ENCODE measurements around the gene EML3.
"Not testable (repeated sequence)": the region's sequence is repeated elsewhere in the genome, so short reads cannot be mapped to it uniquely, and the experiment has no call there.

EML3 gene

GRCh38 chr11:62572431-62572830 is 40.1 kb downstream of the EML3 start:
- peak overlapping the region; percentile 93 for H3K4me3 ChIP-seq (ENCODE audit: insufficient read depth, low read depth, low read length)
- no peak overlapping the region for H3K27ac ChIP-seq (ENCODE audit: insufficient read depth, low read depth, low read length, poor library complexity, severe bottlenecking)
- H3K9me3 ChIP-seq (ENCODE audit: control insufficient read depth, low read length) = no peaks in the 10 kb centered on the region
- peaks cover 46% of the 10 kb centered on the region for H3K36me3 ChIP-seq (ENCODE audit: control insufficient read depth, insufficient read depth, low read length)
- no peaks in the 10 kb centered on the region for H3K27me3 ChIP-seq (ENCODE audit: control insufficient read depth, insufficient read depth, low read length, poor library complexity, severe bottlenecking)
- 76 to 86% methylated on average over 12 of the region's 12 CpGs for WGBS, 2 experiments
- peaks cover 8% of the 10 kb centered on the region for H3K4me1 ChIP-seq (ENCODE audit: control insufficient read depth, insufficient read depth, low read length)

DNA sequence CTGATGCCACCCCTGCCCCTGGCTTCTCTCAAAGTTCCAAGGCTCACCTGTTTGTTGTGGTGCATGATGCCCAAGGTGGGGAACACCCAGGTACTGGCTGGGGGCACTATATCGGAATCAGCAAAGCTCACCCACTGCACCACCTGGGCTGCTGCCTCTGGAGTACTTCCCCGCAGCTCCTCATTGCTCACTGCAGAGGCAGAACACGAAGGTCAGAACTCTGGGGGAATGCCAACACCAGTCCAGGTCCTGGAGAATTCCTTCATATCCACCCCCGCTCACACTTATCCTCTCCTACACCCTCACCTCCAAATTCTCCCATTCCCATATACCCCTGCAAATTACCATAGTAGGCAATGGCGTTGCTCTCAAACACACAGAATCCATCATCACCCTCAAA is 41.1 kb downstream of the EML3 start:
- H3K27me3 ChIP-seq (ENCODE audit: control insufficient read depth, insufficient read depth, low read length, poor library complexity, severe bottlenecking); H3K27ac ChIP-seq (ENCODE audit: insufficient read depth, low read depth, low read length, poor library complexity, severe bottlenecking); H3K4me1 ChIP-seq (ENCODE audit: control insufficient read depth, insufficient read depth, low read length); H3K9me3 ChIP-seq (ENCODE audit: control insufficient read depth, low read length): not testable (repeated sequence)
- 95 to 96% methylated on average over 5 of the region's 5 CpGs for WGBS, 2 experiments
- Histone ChIP-seq H3K36me3 (ENCODE audit: control insufficient read depth, insufficient read depth, low read length) (peaks cover 47% of the 10 kb centered on the region), H3K4me3 (ENCODE audit: insufficient read depth, low read depth, low read length) (peak overlapping the region; percentile 1)

DNA sequence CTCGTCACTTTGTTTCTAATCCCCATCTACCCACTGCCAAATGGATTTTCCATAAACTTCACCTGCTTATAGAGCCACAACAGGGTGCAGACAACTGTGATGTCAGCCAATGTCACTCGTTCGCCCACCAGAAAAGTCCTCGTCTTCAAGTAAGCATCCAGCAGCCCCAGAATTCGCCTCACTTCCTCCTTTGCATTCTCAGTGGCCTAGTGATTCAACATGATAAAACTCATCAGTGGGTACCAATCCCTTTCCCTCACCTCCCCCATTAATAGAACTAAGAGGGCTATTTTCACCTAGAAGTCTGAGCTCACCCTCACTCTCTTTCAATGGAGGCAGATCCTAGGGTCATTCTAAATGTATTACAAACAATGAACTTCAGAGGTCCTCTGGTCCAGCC is 41.7 kb downstream of the EML3 start:
- WGBS, 2 experiments = 92 to 96% methylated on average over 5 of the region's 5 CpGs
- H3K36me3 ChIP-seq (ENCODE audit: control insufficient read depth, insufficient read depth, low read length) = peaks cover 53% of the 10 kb centered on the region
- H3K9me3 ChIP-seq (ENCODE audit: control insufficient read depth, low read length); H3K27me3 ChIP-seq (ENCODE audit: control insufficient read depth, insufficient read depth, low read length, poor library complexity, severe bottlenecking); H3K4me1 ChIP-seq (ENCODE audit: control insufficient read depth, insufficient read depth, low read length); H3K27ac ChIP-seq (ENCODE audit: insufficient read depth, low read depth, low read length, poor library complexity, severe bottlenecking); H3K4me3 ChIP-seq (ENCODE audit: insufficient read depth, low read depth, low read length): not testable (repeated sequence)

DNA sequence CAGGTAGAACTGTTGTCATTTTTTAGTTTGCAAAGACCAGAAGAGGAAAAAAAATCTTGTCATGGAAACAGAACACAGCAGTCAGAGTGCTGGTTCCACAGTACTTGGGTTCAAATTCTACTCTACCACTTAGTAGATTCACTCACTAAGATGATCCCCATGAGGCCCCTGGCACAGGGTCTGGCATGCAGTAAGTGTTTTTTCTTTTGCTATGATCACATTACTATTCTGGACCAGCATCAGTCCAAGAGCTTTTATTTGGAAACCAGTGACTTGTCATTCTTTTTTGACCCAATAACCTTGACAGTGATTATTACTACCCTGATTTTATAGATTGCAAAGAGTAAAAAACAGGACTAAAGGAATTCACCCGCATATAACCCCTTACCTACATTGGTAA is 43.0 kb downstream of the EML3 start:
- no peaks in the 10 kb centered on the region for H3K27me3 ChIP-seq (ENCODE audit: control insufficient read depth, insufficient read depth, low read length, poor library complexity, severe bottlenecking)
- peaks cover 65% of the 10 kb centered on the region for H3K36me3 ChIP-seq (ENCODE audit: control insufficient read depth, insufficient read depth, low read length)
- H3K4me3 ChIP-seq (ENCODE audit: insufficient read depth, low read depth, low read length) = no peak overlapping the region
- no peak overlapping the region for H3K27ac ChIP-seq (ENCODE audit: insufficient read depth, low read depth, low read length, poor library complexity, severe bottlenecking)
- H3K4me1 ChIP-seq (ENCODE audit: control insufficient read depth, insufficient read depth, low read length) = peaks cover 2% of the 10 kb centered on the region
- WGBS, 2 experiments = 88 to 100% methylated on average over 1 of the region's 1 CpG
- no peaks in the 10 kb centered on the region for H3K9me3 ChIP-seq (ENCODE audit: control insufficient read depth, low read length)

DNA sequence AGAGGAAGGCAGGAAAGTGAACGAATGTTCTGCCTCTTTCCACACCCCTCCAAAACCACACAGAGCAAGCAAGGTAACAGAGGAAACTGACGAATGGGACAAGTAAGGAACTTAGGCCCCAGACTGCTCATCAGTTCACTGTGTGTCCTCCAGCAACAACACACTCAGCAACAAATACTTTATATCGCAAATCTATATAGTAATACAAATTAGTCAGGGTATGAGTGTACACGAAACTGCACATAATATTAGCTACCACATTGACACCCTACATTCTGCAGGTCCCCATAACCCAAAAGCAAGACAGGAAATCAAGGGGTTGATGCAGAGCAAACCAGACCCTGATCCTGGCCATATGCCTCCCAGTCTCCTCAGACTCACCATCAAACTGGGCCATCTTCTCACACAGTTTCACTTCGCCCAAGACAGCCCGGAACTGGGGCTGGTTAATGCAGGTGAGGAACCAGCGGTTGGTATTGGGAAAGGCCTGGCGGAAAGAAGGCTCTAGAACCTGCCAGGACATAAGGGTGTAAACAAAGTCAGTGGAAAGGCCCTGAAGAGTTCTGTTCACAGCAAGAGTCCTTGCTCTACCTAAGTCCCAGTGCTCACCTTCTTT is 45.4 kb downstream of the EML3 start:
- 96 to 98% methylated on average over 8 of the region's 8 CpGs for WGBS, 2 experiments

GRCh38 chr11:62566247-62566646 is 46.3 kb downstream of the EML3 start:
- Histone ChIP-seq H3K36me3 (ENCODE audit: control insufficient read depth, insufficient read depth, low read length) (peaks cover 63% of the 10 kb centered on the region), H3K27ac (ENCODE audit: insufficient read depth, low read depth, low read length, poor library complexity, severe bottlenecking) (no peak overlapping the region), H3K9me3 (ENCODE audit: control insufficient read depth, low read length) (no peaks in the 10 kb centered on the region), H3K4me1 (ENCODE audit: control insufficient read depth, insufficient read depth, low read length) (no peaks in the 10 kb centered on the region), H3K4me3 (ENCODE audit: insufficient read depth, low read depth, low read length) (no peak overlapping the region), H3K27me3 (ENCODE audit: control insufficient read depth, insufficient read depth, low read length, poor library complexity, severe bottlenecking) (no peaks in the 10 kb centered on the region)
- WGBS, 2 experiments = 96% methylated on average over 8 of the region's 8 CpGs

More for the DNA sequence above, 45.4 kb downstream of the EML3 start:
- Histone ChIP-seq H3K4me1 (ENCODE audit: control insufficient read depth, insufficient read depth, low read length) (no peaks in the 10 kb centered on the region), H3K4me3 (ENCODE audit: insufficient read depth, low read depth, low read length) (no peak overlapping the region), H3K36me3 (ENCODE audit: control insufficient read depth, insufficient read depth, low read length) (peaks cover 72% of the 10 kb centered on the region), H3K9me3 (ENCODE audit: control insufficient read depth, low read length) (no peaks in the 10 kb centered on the region), H3K27ac (ENCODE audit: insufficient read depth, low read depth, low read length, poor library complexity, severe bottlenecking) (no peak overlapping the region), H3K27me3 (ENCODE audit: control insufficient read depth, insufficient read depth, low read length, poor library complexity, severe bottlenecking) (no peaks in the 10 kb centered on the region)

GRCh38 chr11:62565100-62565802 is 47.3 kb downstream of the EML3 start:
- whole genome bisulfite sequencing, 2 experiments = 94 to 96% methylated on average over 5 of the region's 5 CpGs
- H3K9me3 ChIP-seq (ENCODE audit: control insufficient read depth, low read length) = no peaks in the 10 kb centered on the region
- H3K36me3 ChIP-seq (ENCODE audit: control insufficient read depth, insufficient read depth, low read length) = peaks cover 54% of the 10 kb centered on the region
- no peak overlapping the region for H3K4me3 ChIP-seq (ENCODE audit: insufficient read depth, low read depth, low read length)
- H3K27me3 ChIP-seq (ENCODE audit: control insufficient read depth, insufficient read depth, low read length, poor library complexity, severe bottlenecking) = no peaks in the 10 kb centered on the region
- no peak overlapping the region for H3K27ac ChIP-seq (ENCODE audit: insufficient read depth, low read depth, low read length, poor library complexity, severe bottlenecking)
- H3K4me1 ChIP-seq (ENCODE audit: control insufficient read depth, insufficient read depth, low read length) = peaks cover 7% of the 10 kb centered on the region

GRCh38 chr11:62561677-62562230 is 50.8 kb downstream of the EML3 start:
- H3K27me3 ChIP-seq (ENCODE audit: control insufficient read depth, insufficient read depth, low read length, poor library complexity, severe bottlenecking); H3K9me3 ChIP-seq (ENCODE audit: control insufficient read depth, low read length); H3K27ac ChIP-seq (ENCODE audit: insufficient read depth, low read depth, low read length, poor library complexity, severe bottlenecking); H3K4me3 ChIP-seq (ENCODE audit: insufficient read depth, low read depth, low read length): not testable (repeated sequence)
- H3K4me1 ChIP-seq (ENCODE audit: control insufficient read depth, insufficient read depth, low read length) = peaks cover 21% of the 10 kb centered on the region
- WGBS, 2 experiments = 30 to 42% methylated on average over 3 of the region's 3 CpGs
- peaks cover 49% of the 10 kb centered on the region for H3K36me3 ChIP-seq (ENCODE audit: control insufficient read depth, insufficient read depth, low read length)

DNA sequence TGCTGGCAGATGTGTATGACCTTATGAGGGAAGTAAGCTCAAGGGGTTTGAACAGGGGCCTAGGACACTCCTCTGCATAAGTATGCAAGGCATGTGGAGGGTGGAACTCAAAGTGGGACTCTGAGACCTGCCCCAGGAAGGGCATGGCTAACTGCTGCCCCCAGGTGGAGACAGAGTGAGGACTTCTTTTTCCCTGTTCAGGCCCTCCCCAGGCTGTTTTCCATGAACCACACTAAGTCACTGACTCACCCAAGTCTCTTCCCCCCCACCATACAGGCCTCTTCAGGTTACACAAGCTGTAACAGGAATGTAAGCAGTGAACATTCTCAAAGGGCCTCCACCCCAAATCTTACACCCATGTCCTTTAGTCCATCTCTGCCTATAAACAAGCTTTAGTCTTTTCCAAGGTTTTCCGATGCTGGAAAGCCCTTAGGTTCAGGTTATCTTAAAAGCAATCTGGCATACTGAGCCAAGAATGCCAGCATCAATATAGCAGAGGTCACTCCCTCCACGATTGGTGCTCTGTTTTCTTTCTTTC is 51.9 kb downstream of the EML3 start:
- WGBS, 2 experiments = 86 to 88% methylated on average over 2 of the region's 2 CpGs
- Histone ChIP-seq H3K36me3 (ENCODE audit: control insufficient read depth, insufficient read depth, low read length) (peaks cover 38% of the 10 kb centered on the region), H3K4me1 (ENCODE audit: control insufficient read depth, insufficient read depth, low read length) (peaks cover 33% of the 10 kb centered on the region), H3K9me3 (ENCODE audit: control insufficient read depth, low read length) (no peaks in the 10 kb centered on the region), H3K27ac (ENCODE audit: insufficient read depth, low read depth, low read length, poor library complexity, severe bottlenecking) (peak overlapping the region; percentile 69), H3K27me3 (ENCODE audit: control insufficient read depth, insufficient read depth, low read length, poor library complexity, severe bottlenecking) (no peaks in the 10 kb centered on the region), H3K4me3 (ENCODE audit: insufficient read depth, low read depth, low read length) (no peak overlapping the region)

GRCh38 chr11:62559626-62560025 is 52.9 kb downstream of the EML3 start:
- not testable (repeated sequence) for H3K4me3 ChIP-seq (ENCODE audit: insufficient read depth, low read depth, low read length); H3K27ac ChIP-seq (ENCODE audit: insufficient read depth, low read depth, low read length, poor library complexity, severe bottlenecking); H3K27me3 ChIP-seq (ENCODE audit: control insufficient read depth, insufficient read depth, low read length, poor library complexity, severe bottlenecking); H3K9me3 ChIP-seq (ENCODE audit: control insufficient read depth, low read length)
- Histone ChIP-seq H3K4me1 (ENCODE audit: control insufficient read depth, insufficient read depth, low read length) (peaks cover 43% of the 10 kb centered on the region), H3K36me3 (ENCODE audit: control insufficient read depth, insufficient read depth, low read length) (peaks cover 28% of the 10 kb centered on the region)
- WGBS, 2 experiments = 92 to 95% methylated on average over 5 of the region's 5 CpGs
